HG02884 (cell line): Measurements from ENCODE around the gene POR.
"Not testable (repeated sequence)": the region's sequence is repeated elsewhere in the genome, so short reads cannot be mapped to it uniquely, and the experiment has no call there.

ENCODE experiments used
- ATAC-seq: cut with Tn5 transposase; IDR thresholded peaks from one replicate; pipeline ENCODE4 v1.9.1; 2021; ENCODE audit warnings: mild to moderate bottlenecking, moderate library complexity; ENCODE audit not compliant: unreplicated experiment

The POR gene

GRCh38 chr7:75884476-75884875, 30.5 kb upstream of the POR start:
- ATAC-seq, result no peak

- ATAC-seq, result no peak
Measured at GRCh38 chr7:75885036-75885435, 29.9 kb upstream of the POR start.

GRCh38 chr7:75887669-75888369, 27.1 kb upstream of the POR start:
- ATAC-seq, result no peak

- no peak for ATAC-seq
Measured at GRCh38 chr7:75888464-75889222, 26.3 kb upstream of the POR start.

- no peak for ATAC-seq
Measured at GRCh38 chr7:75889223-75889825, 25.6 kb upstream of the POR start.

- ATAC-seq, result no peak
Measured at GRCh38 chr7:75889826-75890225, 25.1 kb upstream of the POR start.

- ATAC-seq, result not testable (repeated sequence)
Measured at GRCh38 chr7:75891237-75891636, 23.7 kb upstream of the POR start.

GRCh38 chr7:75891815-75892411, 23.0 kb upstream of the POR start:
- no peak for ATAC-seq

GRCh38 chr7:75892634-75893272, 22.2 kb upstream of the POR start:
- ATAC-seq, result no peak

GRCh38 chr7:75896803-75897327, 18.1 kb upstream of the POR start:
- no peak for ATAC-seq

GRCh38 chr7:75900617-75901315, 14.2 kb upstream of the POR start:
- no peak for ATAC-seq

- ATAC-seq, result no peak
Measured at GRCh38 chr7:75905785-75906604, 9.0 kb upstream of the POR start.

- no peak for ATAC-seq
Measured at GRCh38 chr7:75906991-75907667, 7.8 kb upstream of the POR start.

GRCh38 chr7:75907668-75908039, 7.3 kb upstream of the POR start:
- ATAC-seq, result not testable (repeated sequence)

- ATAC-seq, result no peak
Measured at GRCh38 chr7:75909521-75910132, 5.3 kb upstream of the POR start.

GRCh38 chr7:75911186-75911585, 3.8 kb upstream of the POR start:
- ATAC-seq, result not testable (repeated sequence)

GRCh38 chr7:75913437-75913836, 1.5 kb upstream of the POR start:
- ATAC-seq, result no peak

- ATAC-seq, result no peak
Measured at GRCh38 chr7:75914169-75914654, 743 bp upstream of the POR start.
